Endothelial cell of umbilical vein (primary cell): ENCODE measurements around the gene SNX30.

ENCODE experiments used
- EZH2 ChIP-seq: IDR thresholded peaks from 2 replicates; pipeline ENCODE4 v1.6.1; 2012; ENCODE audit warnings: borderline replicate concordance, low read depth, mild to moderate bottlenecking, moderate library complexity, low read length, inconsistent platforms; ENCODE audit not compliant: severe bottlenecking
- FOS ChIP-seq: IDR thresholded peaks from 2 replicates; pipeline ENCODE4 v1.6.1; 2011; ENCODE audit warnings: mild to moderate bottlenecking, low read length, moderate library complexity, borderline replicate concordance; ENCODE audit not compliant: insufficient read depth
- JUN ChIP-seq: IDR thresholded peaks from 2 replicates; pipeline ENCODE4 v1.6.1; 2011; ENCODE audit warnings: borderline replicate concordance, low read depth; ENCODE audit not compliant: insufficient read length, insufficient read depth
- MAX ChIP-seq: IDR thresholded peaks from 2 replicates; pipeline ENCODE4 v1.6.1; 2011; ENCODE audit not compliant: insufficient read depth, insufficient read length
- MYC ChIP-seq: IDR thresholded peaks from one replicate; pipeline ENCODE4 v1.6.1; 2011; ENCODE audit warnings: mild to moderate bottlenecking, low read depth, low read length
- POLR2A ChIP-seq: IDR thresholded peaks from 2 replicates; pipeline ENCODE4 v1.6.1; 2012; ENCODE audit warnings: low read depth, mild to moderate bottlenecking, control low read depth, low read length
- POLR2AphosphoS5 ChIP-seq: IDR thresholded peaks from 2 replicates; pipeline ENCODE4 v1.6.1; 2012; ENCODE audit warnings: low read depth, mild to moderate bottlenecking, control low read depth, low read length, moderate library complexity; ENCODE audit not compliant: insufficient read depth
- TF ChIP-seq, protein P1 (sequence below), 2 donors: IDR thresholded peaks; 1 replicate in 1 of 2; 2 replicates in 1 of 2; pipeline ENCODE4 v1.5.1; 2011; ENCODE audit warnings: low read length in 2 of 2, mild to moderate bottlenecking in 2 of 2, moderate library complexity in 2 of 2, control low read depth in 1 of 2, inconsistent platforms in 1 of 2, low read depth in 1 of 2; ENCODE audit not compliant: insufficient read depth in 1 of 2; ENCODE audit errors: extremely low read depth in 1 of 2

- TF ChIP-seq FOS (no peak), POLR2A (no peak), MAX (no peak), MYC (no peak), EZH2 (no peak), JUN (no peak), POLR2AphosphoS5 (no peak)
- TF ChIP-seq, protein P1, sequence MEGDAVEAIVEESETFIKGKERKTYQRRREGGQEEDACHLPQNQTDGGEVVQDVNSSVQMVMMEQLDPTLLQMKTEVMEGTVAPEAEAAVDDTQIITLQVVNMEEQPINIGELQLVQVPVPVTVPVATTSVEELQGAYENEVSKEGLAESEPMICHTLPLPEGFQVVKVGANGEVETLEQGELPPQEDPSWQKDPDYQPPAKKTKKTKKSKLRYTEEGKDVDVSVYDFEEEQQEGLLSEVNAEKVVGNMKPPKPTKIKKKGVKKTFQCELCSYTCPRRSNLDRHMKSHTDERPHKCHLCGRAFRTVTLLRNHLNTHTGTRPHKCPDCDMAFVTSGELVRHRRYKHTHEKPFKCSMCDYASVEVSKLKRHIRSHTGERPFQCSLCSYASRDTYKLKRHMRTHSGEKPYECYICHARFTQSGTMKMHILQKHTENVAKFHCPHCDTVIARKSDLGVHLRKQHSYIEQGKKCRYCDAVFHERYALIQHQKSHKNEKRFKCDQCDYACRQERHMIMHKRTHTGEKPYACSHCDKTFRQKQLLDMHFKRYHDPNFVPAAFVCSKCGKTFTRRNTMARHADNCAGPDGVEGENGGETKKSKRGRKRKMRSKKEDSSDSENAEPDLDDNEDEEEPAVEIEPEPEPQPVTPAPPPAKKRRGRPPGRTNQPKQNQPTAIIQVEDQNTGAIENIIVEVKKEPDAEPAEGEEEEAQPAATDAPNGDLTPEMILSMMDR (IDR thresholded peaks at IDR 0.05; ENCODE audit: extremely low read depth in 1 of 2, insufficient read depth in 1 of 2, low read depth in 1 of 2, low read length in 2 of 2), result no peak
Observed at GRCh38 chr9:112838342-112838741, 87.8 kb downstream of the SNX30 start.
